GM06990 (cell line): ENCODE data around the gene MCEMP1.
A peak's percentile ranks its signal among the peaks of the same experiment; 100 is the strongest.

Source experiments
- DNase-seq: peaks from one replicate; pipeline ENCODE4 v3.0.0-alpha.2; 2011; ENCODE audit not compliant: insufficient read length; ENCODE audit errors: extremely low read depth
- H3K27me3 ChIP-seq: replicated peaks from 2 replicates; pipeline ENCODE4 v1.6.0; 2011; ENCODE audit warnings: low read length; ENCODE audit not compliant: control insufficient read depth, insufficient read depth
- H3K36me3 ChIP-seq: 2 replicates; pipeline ENCODE4 v1.5.1; 2011; ENCODE audit warnings: low read length; ENCODE audit not compliant: control insufficient read depth, insufficient read depth
- H3K4me3 ChIP-seq: replicated peaks from 2 replicates; pipeline ENCODE4 v1.5.1; 2011; ENCODE audit warnings: low read depth, mild to moderate bottlenecking, control low read depth, low read length
- TF ChIP-seq, protein P1 (sequence below): IDR thresholded peaks from 2 replicates; pipeline ENCODE4 v1.5.1; 2011; ENCODE audit warnings: low read length, control low read depth, mild to moderate bottlenecking, inconsistent platforms; ENCODE audit not compliant: insufficient read depth, poor library complexity, severe bottlenecking

The MCEMP1 gene

DNA sequence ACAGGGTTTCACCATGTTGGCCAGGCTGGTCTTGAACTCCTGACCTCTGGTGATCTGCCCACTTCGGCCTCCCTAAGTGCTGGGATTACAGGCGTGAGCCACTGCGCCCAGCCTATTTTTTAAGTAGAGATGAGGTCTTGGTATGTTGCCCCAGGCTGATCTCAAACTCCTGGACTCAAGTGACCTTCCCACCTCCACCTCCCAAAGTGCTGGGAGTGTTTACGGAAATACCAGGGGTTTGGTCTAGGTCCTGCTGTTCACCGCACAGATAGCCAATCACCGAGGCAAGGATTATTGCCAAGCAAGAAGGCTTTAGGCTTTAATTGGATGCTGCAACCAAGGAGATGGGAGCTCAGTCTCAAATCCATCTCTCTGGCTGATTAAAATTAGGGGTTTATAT lies 43.5 kb downstream of the MCEMP1 start:
- TF ChIP-seq, protein P1, sequence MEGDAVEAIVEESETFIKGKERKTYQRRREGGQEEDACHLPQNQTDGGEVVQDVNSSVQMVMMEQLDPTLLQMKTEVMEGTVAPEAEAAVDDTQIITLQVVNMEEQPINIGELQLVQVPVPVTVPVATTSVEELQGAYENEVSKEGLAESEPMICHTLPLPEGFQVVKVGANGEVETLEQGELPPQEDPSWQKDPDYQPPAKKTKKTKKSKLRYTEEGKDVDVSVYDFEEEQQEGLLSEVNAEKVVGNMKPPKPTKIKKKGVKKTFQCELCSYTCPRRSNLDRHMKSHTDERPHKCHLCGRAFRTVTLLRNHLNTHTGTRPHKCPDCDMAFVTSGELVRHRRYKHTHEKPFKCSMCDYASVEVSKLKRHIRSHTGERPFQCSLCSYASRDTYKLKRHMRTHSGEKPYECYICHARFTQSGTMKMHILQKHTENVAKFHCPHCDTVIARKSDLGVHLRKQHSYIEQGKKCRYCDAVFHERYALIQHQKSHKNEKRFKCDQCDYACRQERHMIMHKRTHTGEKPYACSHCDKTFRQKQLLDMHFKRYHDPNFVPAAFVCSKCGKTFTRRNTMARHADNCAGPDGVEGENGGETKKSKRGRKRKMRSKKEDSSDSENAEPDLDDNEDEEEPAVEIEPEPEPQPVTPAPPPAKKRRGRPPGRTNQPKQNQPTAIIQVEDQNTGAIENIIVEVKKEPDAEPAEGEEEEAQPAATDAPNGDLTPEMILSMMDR: no peak
- Histone ChIP-seq H3K4me3 (no peak overlapping the region), H3K27me3 (no peaks in the 10 kb centered on the region), H3K36me3 (no peaks in the 10 kb centered on the region)
- no peak for DNase-seq

DNA sequence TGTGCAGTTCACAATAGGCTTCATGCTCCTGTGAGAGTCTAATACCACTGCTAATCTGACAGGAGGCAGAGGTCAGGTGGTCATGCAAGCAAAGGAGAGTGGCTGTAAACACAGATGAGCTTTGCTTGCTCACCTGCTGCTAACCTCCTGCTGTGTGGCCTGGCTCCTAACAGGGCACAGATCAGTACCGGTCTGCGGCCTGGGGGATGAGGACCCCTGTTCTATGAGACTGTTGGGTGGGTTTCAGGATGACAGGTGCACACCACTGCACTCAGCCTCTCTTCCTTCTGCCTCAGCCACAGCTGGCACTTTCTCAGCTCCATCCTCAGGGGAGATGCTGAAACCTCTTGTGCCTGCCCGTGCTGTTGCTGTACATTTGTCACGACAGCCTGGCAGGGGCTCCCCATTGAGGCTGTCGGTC lies 45.4 kb downstream of the MCEMP1 start:
- peak; percentile 75 for DNase-seq
- H3K36me3 ChIP-seq: no peaks in the 10 kb centered on the region
- TF ChIP-seq, protein P1: no peak
- H3K27me3 ChIP-seq: no peaks in the 10 kb centered on the region
- H3K4me3 ChIP-seq: no peak overlapping the region

DNA sequence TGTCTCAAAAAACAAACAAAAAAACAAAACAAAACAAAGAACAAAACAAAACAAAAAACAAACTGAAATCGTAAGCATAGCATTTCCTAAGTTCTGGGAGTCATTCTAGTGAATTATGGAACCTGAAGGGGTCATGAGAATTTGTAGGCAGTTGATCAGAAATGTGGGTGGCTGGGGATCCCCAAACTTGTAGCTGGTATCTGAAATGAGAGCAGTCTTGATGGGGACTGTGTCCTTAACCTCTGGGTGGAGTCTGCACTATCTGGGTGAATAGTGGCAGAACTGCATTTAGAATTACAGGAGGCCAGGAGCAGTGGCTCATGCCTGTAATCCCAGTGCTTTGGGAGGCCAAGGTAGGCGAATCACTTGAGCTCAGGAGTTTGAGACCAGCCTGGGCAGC lies 48.9 kb downstream of the MCEMP1 start:
- no peaks in the 10 kb centered on the region for H3K27me3 ChIP-seq
- DNase-seq: no peak
- TF ChIP-seq, protein P1: no peak
- no peak overlapping the region for H3K4me3 ChIP-seq
- no peaks in the 10 kb centered on the region for H3K36me3 ChIP-seq

DNA sequence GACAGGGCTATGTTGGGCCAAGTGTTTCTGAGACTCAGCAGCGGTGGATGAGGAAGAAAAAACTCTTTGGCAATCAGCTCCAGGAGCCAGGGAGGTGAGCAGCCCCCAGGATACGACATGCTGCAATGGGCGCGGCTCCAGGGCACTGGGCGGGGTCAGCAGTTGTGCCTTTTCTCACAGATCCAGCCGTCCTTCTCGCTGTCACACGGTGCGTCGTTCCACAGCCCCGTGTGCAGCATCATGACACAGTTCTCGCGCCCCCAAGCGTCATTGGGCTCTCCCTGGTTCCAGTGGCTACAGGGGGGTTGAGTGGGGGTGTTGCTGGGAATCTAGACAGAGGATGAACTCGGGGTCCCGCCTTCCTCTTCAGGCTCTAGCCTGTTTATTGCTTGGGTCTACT lies 52.3 kb downstream of the MCEMP1 start:
- Histone ChIP-seq H3K4me3 (no peak overlapping the region), H3K36me3 (no peaks in the 10 kb centered on the region), H3K27me3 (no peaks in the 10 kb centered on the region)
- TF ChIP-seq, protein P1: no peak
- no peak for DNase-seq
